ENCODE results near the gene HAUS7.

DNA sequence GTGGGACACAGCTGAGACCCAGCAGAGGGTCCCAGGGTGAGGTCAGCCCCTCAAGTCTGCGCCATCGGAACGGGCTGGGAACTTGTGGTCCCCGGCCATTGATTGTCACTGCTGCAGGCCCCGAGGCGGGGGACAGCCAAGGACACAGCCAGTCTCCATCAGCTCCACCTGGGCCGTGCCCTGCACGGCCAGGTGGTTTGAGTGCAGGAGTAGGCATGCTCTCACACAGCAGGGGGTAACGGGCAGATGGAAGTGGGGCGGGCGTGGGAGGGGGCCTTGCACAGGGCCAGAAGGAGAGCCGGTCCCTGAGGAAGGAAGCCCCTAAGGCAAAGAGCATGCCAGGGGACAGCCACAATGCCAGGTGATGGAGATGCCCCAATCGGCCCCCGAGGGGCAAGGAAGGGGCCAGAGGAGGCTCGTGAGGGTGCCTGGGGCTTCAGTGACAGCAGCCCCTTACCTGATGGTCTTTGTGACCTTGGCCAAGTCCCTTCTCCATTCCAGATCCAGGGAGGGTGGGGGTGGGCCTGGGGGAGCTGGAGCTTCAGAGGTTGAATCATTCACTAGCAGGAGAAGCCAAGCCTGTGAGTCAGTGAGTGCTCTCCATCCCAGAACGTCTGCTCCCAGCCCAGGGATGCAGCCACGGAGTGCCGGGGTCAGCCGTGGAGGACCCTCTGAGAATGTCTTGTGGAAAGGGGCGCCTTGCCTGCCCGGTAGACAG, 49.4 kb upstream of the HAUS7 start:
- TF ChIP-seq, protein P1, sequence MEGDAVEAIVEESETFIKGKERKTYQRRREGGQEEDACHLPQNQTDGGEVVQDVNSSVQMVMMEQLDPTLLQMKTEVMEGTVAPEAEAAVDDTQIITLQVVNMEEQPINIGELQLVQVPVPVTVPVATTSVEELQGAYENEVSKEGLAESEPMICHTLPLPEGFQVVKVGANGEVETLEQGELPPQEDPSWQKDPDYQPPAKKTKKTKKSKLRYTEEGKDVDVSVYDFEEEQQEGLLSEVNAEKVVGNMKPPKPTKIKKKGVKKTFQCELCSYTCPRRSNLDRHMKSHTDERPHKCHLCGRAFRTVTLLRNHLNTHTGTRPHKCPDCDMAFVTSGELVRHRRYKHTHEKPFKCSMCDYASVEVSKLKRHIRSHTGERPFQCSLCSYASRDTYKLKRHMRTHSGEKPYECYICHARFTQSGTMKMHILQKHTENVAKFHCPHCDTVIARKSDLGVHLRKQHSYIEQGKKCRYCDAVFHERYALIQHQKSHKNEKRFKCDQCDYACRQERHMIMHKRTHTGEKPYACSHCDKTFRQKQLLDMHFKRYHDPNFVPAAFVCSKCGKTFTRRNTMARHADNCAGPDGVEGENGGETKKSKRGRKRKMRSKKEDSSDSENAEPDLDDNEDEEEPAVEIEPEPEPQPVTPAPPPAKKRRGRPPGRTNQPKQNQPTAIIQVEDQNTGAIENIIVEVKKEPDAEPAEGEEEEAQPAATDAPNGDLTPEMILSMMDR (conservative IDR thresholded peaks at IDR 0.05; ENCODE audit: low read length) = no peak
- no peak for TF ChIP-seq EZH2phosphoT487 (IDR thresholded peaks at IDR 0.05; ENCODE audit: borderline replicate concordance)

Measured in Loucy (cell line).